ENCODE measurements around the gene ADRB1.

GRCh38 chr10:114025611-114026130 is 18.0 kb upstream of the ADRB1 start:
- TF ChIP-seq CTCF (conservative IDR thresholded peaks at IDR 0.05; ENCODE audit: low read depth, low read length) = no peak
- no peak for TF ChIP-seq EZH2 (IDR thresholded peaks at IDR 0.05; ENCODE audit: low read length, unreplicated experiment)
